GM21390 (cell line): ENCODE results near the gene PIGV.

ENCODE experiments used
- ATAC-seq: cut with Tn5 transposase; IDR thresholded peaks from one replicate; pipeline ENCODE4 v1.9.1; 2021; ENCODE audit not compliant: unreplicated experiment

PIGV gene

GRCh38 chr1:26787706-26788514 is at the start of gene PIGV:
PIGV (plus strand) TSS chr1:26787950; CDS start chr1:26790816, 2,866 bp downstream.
- ATAC-seq = peak; percentile 60

GRCh38 chr1:26739329-26739914 is 48.3 kb upstream of the PIGV start:
- no peak for ATAC-seq

GRCh38 chr1:26740023-26740634 is 47.6 kb upstream of the PIGV start:
- ATAC-seq = no peak

- ATAC-seq = no peak
Observed at GRCh38 chr1:26740952-26741351, 46.8 kb upstream of the PIGV start.

DNA sequence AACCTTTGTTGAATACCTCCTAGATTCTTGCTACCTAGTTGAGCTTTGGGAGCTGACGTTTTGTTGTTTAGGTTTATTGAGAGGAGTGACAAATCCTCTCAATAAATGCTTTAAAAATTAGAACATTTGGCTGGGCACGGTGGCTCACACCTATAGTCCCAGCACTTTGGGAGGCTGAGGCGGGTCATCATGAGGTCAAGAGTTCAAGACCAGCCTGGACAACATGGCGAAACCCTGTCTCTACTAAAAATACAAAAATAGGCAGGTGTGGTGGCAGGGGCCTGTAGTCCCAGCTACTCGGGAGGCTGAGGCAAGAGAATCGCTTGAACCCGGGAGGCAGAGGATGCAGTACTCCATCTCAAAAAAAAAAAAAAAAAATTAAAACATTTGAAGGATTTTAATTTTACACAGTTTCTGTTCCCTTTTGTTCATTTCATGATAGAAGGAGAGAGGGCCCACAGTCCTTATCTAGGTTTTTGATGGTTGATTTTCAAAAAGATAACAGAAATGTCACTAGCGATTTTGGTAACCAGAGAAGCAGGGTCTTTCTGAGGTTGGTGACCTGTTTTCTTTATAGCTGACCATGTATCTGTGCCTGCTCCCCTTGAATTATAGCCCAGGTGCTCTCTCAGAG is 44.2 kb upstream of the PIGV start:
- no peak for ATAC-seq

DNA sequence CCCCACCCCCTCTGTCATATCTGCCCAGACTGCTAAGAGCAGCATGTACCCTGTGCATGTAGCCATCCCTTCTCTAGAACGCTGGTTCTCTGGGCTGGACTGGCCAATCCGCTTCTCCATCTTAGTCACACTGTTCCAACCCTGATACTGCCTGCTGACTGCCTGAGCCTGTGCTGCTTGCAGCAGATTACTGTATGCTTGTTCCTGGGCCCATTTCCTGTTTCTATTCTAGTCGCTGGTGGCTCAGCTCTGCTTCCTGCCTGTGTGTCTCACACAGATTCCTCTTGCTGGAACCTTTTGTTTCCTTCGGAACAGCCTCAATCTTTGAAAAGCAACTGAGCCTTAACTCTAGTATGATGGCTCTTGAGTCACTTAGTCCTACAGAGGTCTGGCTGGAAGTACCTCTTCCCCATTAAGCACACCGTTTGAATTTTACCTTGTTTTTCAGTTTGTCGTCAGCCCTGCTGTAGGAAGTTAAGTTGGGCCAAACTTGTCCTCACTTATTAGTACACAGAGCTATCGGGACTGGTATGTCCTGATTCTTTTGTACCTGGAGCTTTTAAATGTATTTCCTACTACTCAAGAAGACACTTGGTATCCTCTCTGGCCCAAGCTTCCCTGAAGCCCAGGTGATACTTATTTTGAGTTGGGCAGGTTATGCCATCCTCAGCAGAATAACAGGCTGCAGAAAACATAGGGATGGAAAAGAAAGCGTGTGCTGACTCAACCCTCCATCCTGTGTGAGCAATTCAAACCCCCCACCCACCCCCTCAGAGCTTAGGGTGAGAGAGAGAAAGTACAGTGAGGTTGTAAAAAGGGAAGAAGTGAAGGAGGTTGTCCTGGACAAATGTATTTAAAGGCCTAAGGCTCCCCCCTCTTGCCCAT is 43.4 kb upstream of the PIGV start:
- ATAC-seq = peak; percentile 94

DNA sequence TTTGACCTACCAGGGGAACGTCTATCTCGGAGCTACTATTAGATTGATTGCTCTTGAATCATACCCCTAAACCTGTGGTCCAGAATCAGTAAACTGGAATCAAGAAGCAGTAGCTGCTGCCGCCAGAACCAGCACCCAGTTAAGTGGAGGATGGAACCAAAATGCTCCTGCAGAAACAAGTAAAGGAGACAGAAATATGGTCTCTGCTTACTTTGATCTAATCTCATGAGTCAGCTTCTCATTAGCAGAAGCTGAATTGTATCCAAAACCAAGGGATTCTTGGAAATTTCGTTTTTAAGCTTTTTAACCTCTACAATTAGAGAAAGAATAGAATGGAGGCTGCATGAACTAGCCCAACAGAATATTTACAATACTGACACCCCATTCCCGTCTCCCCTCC is 42.6 kb upstream of the PIGV start:
- no peak for ATAC-seq

- no peak for ATAC-seq
Observed at GRCh38 chr1:26747048-26747447, 40.7 kb upstream of the PIGV start.

GRCh38 chr1:26748351-26748750 is 39.4 kb upstream of the PIGV start:
- ATAC-seq = no peak

GRCh38 chr1:26749458-26749857 is 38.3 kb upstream of the PIGV start:
- ATAC-seq = no peak

DNA sequence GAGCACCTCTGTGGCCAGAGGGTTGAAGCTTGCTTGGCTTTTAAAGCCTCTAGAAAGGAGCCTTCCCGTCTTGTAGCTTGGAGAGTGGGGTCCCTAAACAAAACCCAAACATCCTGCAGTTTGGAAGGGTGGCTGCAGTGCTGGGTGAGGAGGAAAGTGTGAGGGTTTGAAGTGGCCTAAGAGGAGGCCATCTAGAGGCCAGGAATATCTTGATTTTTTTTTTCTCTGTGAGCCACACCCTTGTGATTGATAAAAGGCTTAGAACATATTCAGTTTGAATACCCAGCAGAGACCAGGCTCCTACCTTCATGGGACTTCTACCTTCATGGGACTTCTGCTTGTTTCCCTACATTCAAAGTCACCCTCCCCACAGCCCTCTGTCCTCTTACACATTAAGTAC is 37.3 kb upstream of the PIGV start:
- no peak for ATAC-seq

- no peak for ATAC-seq
Observed at GRCh38 chr1:26752519-26752918, 35.2 kb upstream of the PIGV start.

DNA sequence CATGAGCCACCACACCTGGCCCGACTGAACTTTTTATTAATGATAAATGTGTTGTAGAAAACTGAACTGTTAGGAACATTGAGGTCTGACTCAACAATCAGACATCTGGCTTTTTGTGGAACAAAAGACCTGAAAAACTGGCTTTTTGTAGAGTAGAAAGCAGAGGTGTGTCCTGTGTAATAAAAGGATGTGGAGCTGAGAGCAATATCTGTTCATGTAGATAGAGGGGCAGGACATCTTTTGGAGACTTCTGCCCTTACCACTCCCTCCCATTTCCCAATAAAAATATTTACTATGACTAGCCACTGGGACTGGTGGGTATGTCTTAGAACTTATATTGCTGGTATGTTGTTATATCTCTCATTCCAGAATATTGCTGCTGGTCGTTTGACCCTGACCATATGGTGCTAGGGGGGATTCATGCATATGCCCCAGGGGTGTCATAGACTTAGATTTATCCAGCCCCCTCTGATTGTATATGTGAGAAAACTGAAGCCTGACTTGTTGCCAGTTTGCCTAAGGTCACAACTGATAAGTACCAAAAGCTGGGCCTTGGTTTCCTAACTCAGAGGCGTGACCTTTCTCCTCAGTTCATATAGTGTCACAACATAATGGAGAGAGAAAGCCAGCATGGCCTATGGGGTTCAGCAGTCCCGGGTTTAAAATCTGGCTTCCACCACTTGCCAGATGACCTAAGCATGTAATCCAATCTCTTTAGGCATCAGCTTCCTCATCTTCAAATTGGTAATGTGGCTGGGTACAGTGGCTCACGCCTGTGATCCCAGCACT is 33.5 kb upstream of the PIGV start:
- ATAC-seq = no peak

- ATAC-seq = no peak
Observed at GRCh38 chr1:26758358-26758757, 29.4 kb upstream of the PIGV start.

GRCh38 chr1:26759531-26759930 is 28.2 kb upstream of the PIGV start:
- no peak for ATAC-seq

DNA sequence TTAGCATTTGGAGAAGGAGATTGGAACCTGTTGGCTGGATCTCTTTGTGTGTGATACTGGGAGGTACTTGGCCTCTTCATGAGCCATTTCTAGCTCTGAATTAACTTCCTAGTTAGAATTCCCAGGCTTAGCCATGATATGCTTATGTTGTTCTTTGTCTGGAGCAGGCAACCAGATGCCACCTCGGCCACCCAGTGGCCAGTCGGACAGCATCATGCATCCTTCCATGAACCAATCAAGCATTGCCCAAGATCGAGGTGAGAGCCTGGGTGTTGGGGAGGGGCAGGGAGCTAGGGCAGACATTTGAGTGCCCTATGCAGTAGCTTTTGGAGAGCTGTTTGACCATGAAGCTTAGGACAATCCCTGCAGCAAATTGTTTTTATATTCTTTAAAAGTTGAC is 26.5 kb upstream of the PIGV start:
- ATAC-seq = no peak

DNA sequence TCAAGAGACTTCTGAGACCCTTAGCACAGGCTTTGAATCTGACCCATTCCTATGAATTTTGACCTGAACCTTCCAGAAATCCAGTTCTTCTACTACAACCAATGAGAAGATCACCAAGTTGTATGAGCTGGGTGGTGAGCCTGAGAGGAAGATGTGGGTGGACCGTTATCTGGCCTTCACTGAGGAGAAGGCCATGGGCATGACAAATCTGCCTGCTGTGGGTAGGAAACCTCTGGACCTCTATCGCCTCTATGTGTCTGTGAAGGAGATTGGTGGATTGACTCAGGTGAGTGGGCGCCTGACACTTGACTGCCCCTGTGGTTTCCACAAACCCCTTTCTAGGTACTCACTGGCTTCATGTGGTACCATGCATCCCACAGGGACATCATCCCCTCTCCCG is 20.0 kb upstream of the PIGV start:
- ATAC-seq = no peak

GRCh38 chr1:26768755-26769154 is 19.0 kb upstream of the PIGV start:
- ATAC-seq = no peak

GRCh38 chr1:26771285-26771642 is 16.5 kb upstream of the PIGV start:
- ATAC-seq = no peak

- no peak for ATAC-seq
Observed at GRCh38 chr1:26771643-26772321, 16.0 kb upstream of the PIGV start.
